Breast epithelium (tissue), 4 donors: ENCODE results near the gene GYG1. TPM values are rescaled to one million over a fixed set of nuclear protein-coding genes. Genes with fewer than 3 reads are reported as not detected.

Source experiments
- DNase-seq, 2 donors: peaks; one replicate each; pipeline ENCODE4 v3.0.0-alpha.2; 2019; ENCODE audit warnings: low spot score in 2 of 2
- H3K27ac ChIP-seq, 2 donors: fragments of 200-600 bp; sonication (generic) in 1 of 2; one replicate each; pipeline ENCODE4 v1.5.1; 2016 to 2019; ENCODE audit warnings: mild to moderate bottlenecking in 1 of 2
- H3K27me3 ChIP-seq, 2 donors: fragments of 200-600 bp; sonication (generic) in 1 of 2; one replicate each; pipeline versions ENCODE4 v1.5.1 to v1.6.0; 2017 to 2019; ENCODE audit warnings: control low read depth in 1 of 2, mild to moderate bottlenecking in 1 of 2
- H3K36me3 ChIP-seq: fragments of 200-600 bp; one replicate; pipeline ENCODE4 v1.5.1; 2019
- H3K4me1 ChIP-seq, 2 donors: fragments of 200-600 bp; sonication (generic); one replicate each; pipeline ENCODE4 v1.5.1; 2016 to 2019; ENCODE audit warnings: control low read depth in 1 of 2
- H3K4me3 ChIP-seq, 3 donors: fragments of 200-600 bp; sonication (generic); 1 replicate in 2 of 3; 2 replicates in 1 of 3; pipeline ENCODE4 v1.5.1; 2016 to 2019; ENCODE audit warnings: mild to moderate bottlenecking in 3 of 3, moderate library complexity in 2 of 3
- H3K9me3 ChIP-seq, 2 donors: fragments of 200-600 bp; sonication (generic) in 1 of 2; one replicate each; pipeline ENCODE4 v1.5.1; 2016 to 2019; ENCODE audit warnings: control low read depth in 1 of 2
- POLR2A ChIP-seq: fragments of 450-650 bp; IDR thresholded peaks from one replicate; pipeline ENCODE4 v1.6.1; 2016; ENCODE audit warnings: antibody characterized with exemption, mild to moderate bottlenecking, moderate library complexity
- POLR2AphosphoS5 ChIP-seq, 3 donors: sonication (generic); formaldehyde crosslinking; IDR thresholded peaks; one replicate each; pipeline ENCODE4 v1.6.1; 2017; ENCODE audit warnings: antibody characterized with exemption in 3 of 3
- intact Hi-C: fragments of 100-400 bp; cut with DNase I; formaldehyde crosslinking; loops from one replicate; pipeline ENCODE4 v1.15.1; 2023; ENCODE audit warnings: low total_unique reads
- total RNA-seq, 3 donors: library from RNA; depleted of rRNA; stranded (reverse); fragments of >200 nt; gene quantifications; one replicate each; pipeline ENCODE4 v1.1.0, GENCODE V29; 2016
- TF ChIP-seq, protein P1 (sequence below), 3 donors: fragments of 450-650 bp; IDR thresholded peaks; one replicate each; pipeline ENCODE4 v1.5.1; 2016 to 2017; ENCODE audit warnings: antibody characterized with exemption in 3 of 3, mild to moderate bottlenecking in 3 of 3, moderate library complexity in 3 of 3

Gene GYG1
- total RNA-seq, 3 donors from 2014 or later: 25.8 to 36.1 (median 35.9) TPM

DNA sequence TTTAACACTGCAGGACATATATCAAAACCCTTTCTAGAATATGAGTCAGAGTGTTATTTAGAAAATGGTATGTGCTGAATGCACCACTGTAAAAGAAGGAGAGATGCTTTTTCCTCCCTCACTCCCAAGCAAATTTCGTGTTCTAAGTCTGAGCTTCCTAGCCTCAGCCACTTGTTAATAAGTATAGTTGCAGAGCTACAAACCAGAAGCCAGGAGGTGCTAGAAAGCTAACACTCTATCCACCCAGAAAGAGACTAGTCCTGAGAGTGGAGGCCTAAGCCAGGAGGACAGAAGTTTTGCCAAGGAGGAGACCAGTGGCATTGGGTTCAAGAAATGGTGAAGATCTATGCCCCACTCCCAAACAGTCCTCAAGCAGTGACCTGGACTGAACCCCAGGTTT, 40.5 kb upstream of the GYG1 start:
- H3K4me1 ChIP-seq: no peaks in the 10 kb centered on the region
- H3K27ac ChIP-seq: no peak overlapping the region
- H3K27me3 ChIP-seq: no peaks in the 10 kb centered on the region
- TF ChIP-seq POLR2AphosphoS5 (IDR thresholded peaks at IDR 0.05) (no peak), POLR2A (no peak)
- TF ChIP-seq, protein P1, sequence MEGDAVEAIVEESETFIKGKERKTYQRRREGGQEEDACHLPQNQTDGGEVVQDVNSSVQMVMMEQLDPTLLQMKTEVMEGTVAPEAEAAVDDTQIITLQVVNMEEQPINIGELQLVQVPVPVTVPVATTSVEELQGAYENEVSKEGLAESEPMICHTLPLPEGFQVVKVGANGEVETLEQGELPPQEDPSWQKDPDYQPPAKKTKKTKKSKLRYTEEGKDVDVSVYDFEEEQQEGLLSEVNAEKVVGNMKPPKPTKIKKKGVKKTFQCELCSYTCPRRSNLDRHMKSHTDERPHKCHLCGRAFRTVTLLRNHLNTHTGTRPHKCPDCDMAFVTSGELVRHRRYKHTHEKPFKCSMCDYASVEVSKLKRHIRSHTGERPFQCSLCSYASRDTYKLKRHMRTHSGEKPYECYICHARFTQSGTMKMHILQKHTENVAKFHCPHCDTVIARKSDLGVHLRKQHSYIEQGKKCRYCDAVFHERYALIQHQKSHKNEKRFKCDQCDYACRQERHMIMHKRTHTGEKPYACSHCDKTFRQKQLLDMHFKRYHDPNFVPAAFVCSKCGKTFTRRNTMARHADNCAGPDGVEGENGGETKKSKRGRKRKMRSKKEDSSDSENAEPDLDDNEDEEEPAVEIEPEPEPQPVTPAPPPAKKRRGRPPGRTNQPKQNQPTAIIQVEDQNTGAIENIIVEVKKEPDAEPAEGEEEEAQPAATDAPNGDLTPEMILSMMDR (IDR thresholded peaks at IDR 0.05): no peak
- no peak for DNase-seq
- intact Hi-C loops: no loop called here
- H3K9me3 ChIP-seq: no peaks in the 10 kb centered on the region
- H3K36me3 ChIP-seq: no peaks in the 10 kb centered on the region
- no peak overlapping the region for H3K4me3 ChIP-seq

DNA sequence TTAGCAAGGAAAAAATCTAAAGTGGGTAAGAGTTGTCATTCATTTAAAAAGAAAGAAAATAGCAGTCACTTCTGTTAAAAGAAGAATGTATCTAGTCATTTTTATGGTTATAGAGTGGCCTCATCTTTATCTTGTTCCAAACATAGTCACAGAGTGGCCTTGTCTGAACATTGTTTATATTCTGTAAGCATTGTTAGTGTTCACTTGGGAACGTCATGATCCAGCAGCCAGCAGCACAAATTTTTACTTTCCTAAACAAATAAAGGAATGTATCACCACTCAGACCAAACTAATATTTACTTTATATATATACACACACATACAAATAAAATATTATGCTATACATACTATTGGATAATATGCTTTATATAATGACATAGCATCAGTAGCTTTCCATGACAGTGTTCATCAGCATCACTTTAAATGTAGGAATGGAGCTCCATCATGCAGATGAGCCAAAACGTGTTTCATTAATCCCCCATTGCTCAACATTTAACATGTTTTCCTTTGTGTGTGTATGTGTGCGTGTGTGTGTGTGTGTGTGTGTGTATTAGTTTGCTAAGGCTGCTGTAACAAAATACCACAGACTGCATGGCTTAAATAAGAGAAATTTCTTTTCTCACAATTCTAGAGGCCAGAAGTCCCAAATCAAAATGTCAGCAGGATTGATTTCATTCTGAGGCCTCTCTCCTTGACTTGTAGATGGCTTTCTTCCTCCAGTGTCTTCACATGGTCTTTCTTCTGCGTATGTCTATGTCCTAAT, 39.6 kb upstream of the GYG1 start:
- H3K9me3 ChIP-seq: no peaks in the 10 kb centered on the region

DNA sequence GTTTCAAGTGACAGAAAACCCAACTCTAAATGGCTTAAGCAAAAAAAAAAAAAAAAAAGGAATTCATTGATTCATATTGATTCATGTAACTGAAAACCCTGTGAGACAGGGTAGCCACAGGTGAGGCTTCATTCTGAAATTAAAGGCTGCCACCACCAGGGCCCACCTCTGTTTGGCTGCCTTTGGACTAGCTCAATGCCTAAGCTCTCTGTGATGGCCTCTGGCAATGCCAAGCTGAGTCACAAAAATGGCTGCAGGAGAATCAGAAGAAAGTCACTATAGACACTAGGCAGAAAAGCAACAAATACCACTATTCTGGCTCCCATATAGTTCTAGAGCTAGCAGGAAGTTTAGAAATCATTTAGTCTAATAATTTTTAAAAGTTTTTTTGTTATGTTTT, 38.2 kb upstream of the GYG1 start:
- no peaks in the 10 kb centered on the region for H3K36me3 ChIP-seq
- TF ChIP-seq POLR2AphosphoS5 (IDR thresholded peaks at IDR 0.05) (no peak), POLR2A (no peak)
- TF ChIP-seq, protein P1 (IDR thresholded peaks at IDR 0.05): no peak
- no peak overlapping the region for H3K27ac ChIP-seq
- no peak for DNase-seq
- no peaks in the 10 kb centered on the region for H3K27me3 ChIP-seq
- intact Hi-C loops: no loop called here
- no peaks in the 10 kb centered on the region for H3K4me1 ChIP-seq
- H3K4me3 ChIP-seq: no peak overlapping the region
- H3K9me3 ChIP-seq: no peaks in the 10 kb centered on the region

More for the DNA sequence above, 39.6 kb upstream of the GYG1 start:
- Histone ChIP-seq H3K36me3 (no peaks in the 10 kb centered on the region), H3K27me3 (no peaks in the 10 kb centered on the region), H3K27ac (no peak overlapping the region), H3K4me3 (no peak overlapping the region), H3K4me1 (no peaks in the 10 kb centered on the region)
- intact Hi-C loops: no loop called here
- TF ChIP-seq POLR2AphosphoS5 (IDR thresholded peaks at IDR 0.05) (no peak), POLR2A (no peak)
- TF ChIP-seq, protein P1 (IDR thresholded peaks at IDR 0.05): no peak
- DNase-seq: no peak

DNA sequence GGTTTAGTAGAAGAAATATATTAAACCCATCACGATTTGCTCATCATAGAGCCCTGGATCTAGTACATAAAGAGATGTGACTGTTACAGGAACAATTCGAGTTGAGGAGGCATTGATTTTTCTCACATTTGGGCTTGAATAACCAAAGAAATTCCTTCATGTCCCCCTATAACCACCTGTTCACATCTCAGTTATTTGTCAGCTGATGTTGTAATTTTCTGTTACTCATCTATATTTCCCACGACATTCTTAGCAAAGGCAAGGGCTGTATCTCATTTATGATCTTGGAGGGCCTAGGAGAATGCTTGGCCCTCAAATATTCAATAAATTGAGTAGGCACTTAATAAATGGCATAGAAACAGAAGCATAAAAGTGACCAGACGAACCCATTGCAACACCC, 36.4 kb upstream of the GYG1 start:
- H3K4me1 ChIP-seq: no peaks in the 10 kb centered on the region
- no peak for DNase-seq
- H3K27me3 ChIP-seq: no peaks in the 10 kb centered on the region
- H3K36me3 ChIP-seq: no peaks in the 10 kb centered on the region
- H3K4me3 ChIP-seq: no peak overlapping the region
- TF ChIP-seq POLR2AphosphoS5 (IDR thresholded peaks at IDR 0.05) (no peak), POLR2A (no peak)
- TF ChIP-seq, protein P1 (IDR thresholded peaks at IDR 0.05): no peak
- H3K9me3 ChIP-seq: no peaks in the 10 kb centered on the region
- H3K27ac ChIP-seq: peak overlapping the region; percentile 60 to 93
- intact Hi-C loops: no loop called here

DNA sequence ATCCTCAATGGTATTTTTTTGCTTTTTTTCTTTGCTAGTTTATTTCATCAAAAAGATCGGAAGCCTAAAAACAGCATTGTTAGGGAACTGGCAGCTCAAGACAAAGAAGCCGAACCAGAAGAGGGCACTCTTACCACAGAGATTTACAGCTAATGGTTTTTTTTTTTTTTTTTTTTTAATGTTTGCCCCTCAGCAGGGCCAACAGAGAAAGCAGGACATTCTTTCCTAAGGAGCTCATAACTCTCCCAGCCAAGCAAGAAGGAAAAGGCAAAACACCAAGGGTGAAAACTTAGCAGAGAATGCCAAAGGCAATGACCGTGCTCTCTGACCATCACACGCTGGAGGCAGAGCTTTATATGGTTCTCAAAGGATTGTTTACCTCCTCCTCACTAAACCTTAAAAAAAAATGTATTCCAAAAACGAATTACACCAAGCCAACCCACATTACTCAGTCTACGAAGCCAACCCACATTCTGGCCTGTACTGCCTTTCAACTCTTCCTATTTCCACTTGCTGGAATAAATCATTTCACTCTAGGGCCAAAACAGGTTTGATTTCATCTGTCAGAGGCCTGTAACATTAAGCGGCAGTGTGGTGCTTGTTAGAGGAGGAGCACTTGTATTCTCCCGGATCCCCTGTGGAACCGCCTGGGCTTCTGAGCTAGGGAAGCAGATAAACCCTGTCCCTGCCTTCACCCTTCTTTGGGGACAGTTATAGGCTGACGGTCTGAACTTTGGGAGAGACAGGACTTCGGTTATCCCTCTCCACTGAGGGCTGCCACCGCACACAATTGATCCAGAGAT, 35.6 kb upstream of the GYG1 start:
- H3K27me3 ChIP-seq: no peaks in the 10 kb centered on the region

More for the DNA sequence above, 35.6 kb upstream of the GYG1 start:
- intact Hi-C loops: no loop called here
- TF ChIP-seq POLR2AphosphoS5 (IDR thresholded peaks at IDR 0.05): peak in 2 of 3 donors; percentile 55 to 61
- TF ChIP-seq, protein P1 (IDR thresholded peaks at IDR 0.05): peak; percentile 54 to 66 (median 55)
- TF ChIP-seq POLR2A: no peak
- peak in 1 of 2 donors; percentile 75 for DNase-seq
- Histone ChIP-seq H3K9me3 (no peaks in the 10 kb centered on the region), H3K36me3 (no peaks in the 10 kb centered on the region), H3K4me3 (no peak overlapping the region), H3K27ac (peak overlapping the region; percentile 93 to 94), H3K4me1 (no peaks in the 10 kb centered on the region)
